K562 (cell line): ENCODE results near the gene IGF2BP3. TPM values are rescaled to one million over a fixed set of nuclear protein-coding genes. Genes with fewer than 3 reads are reported as not detected.

Experiments used
- ARID3A ChIP-seq: IDR thresholded peaks from 2 replicates; pipeline ENCODE4 v1.6.1; 2012; ENCODE audit warnings: low read depth, low read length, improper control_type of control experiment, borderline replicate concordance
- ATF1 ChIP-seq, 2 experiments: fragments of 450-650 bp in 1 of 2; IDR thresholded peaks; 2 replicates each; pipeline ENCODE4 v1.6.1; 2016; ENCODE audit warnings: missing compliant biosample characterization in 1 of 2, missing genetic modification characterization in 1 of 2
- BRD4 ChIP-seq: fragments of 200-600 bp; sonication (generic); IDR thresholded peaks from 2 replicates; pipeline ENCODE4 v1.6.1; 2017; ENCODE audit warnings: inconsistent platforms
- CTBP1 ChIP-seq: fragments of 450-650 bp; IDR thresholded peaks from 2 replicates; pipeline ENCODE4 v1.6.1; 2016; ENCODE audit warnings: borderline replicate concordance
- DMBX1 ChIP-seq: fragments of 250-450 bp; sonication (Bioruptor Pico); IDR thresholded peaks from 2 replicates; pipeline ENCODE4 v1.8.0; 2022; ENCODE audit warnings: inconsistent platforms, mild to moderate bottlenecking, moderate library complexity, borderline replicate concordance
- EGR1 ChIP-seq: fragments of 450-650 bp; conservative IDR thresholded peaks from 2 replicates; pipeline ENCODE4 v1.6.1; 2017; ENCODE audit warnings: mild to moderate bottlenecking
- ELF4 ChIP-seq: fragments of 450-650 bp; formaldehyde crosslinking; IDR thresholded peaks from 2 replicates; pipeline ENCODE4 v1.4.0; 2022; ENCODE audit warnings: missing genetic modification characterization
- FOXJ2 ChIP-seq: fragments of 200-800 bp; sonication (Bioruptor generic); IDR thresholded peaks from 2 replicates; pipeline ENCODE4 v1.6.1; 2016; ENCODE audit warnings: missing genetic modification characterization, missing compliant biosample characterization
- HCFC1 ChIP-seq: IDR thresholded peaks from 2 replicates; pipeline ENCODE4 v1.6.1; 2012; ENCODE audit warnings: low read depth, low read length, improper control_type of control experiment
- IRF9 ChIP-seq: fragments of 450-650 bp; IDR thresholded peaks from 2 replicates; pipeline ENCODE4 v1.6.1; 2016; ENCODE audit warnings: missing biosample characterization, missing genetic modification characterization
- KLF1 ChIP-seq: fragments of 450-650 bp; IDR thresholded peaks from 2 replicates; pipeline ENCODE4 v1.6.1; 2016; ENCODE audit warnings: missing genetic modification characterization, missing compliant biosample characterization
- PBX2 ChIP-seq, 2 experiments: IDR thresholded peaks in 1 of 2; conservative IDR thresholded peaks in 1 of 2; 2 replicates each; pipeline ENCODE4 v1.6.1; 2016; ENCODE audit warnings: low read depth in 2 of 2, mild to moderate bottlenecking in 1 of 2, missing compliant biosample characterization in 1 of 2, missing genetic modification characterization in 1 of 2, moderate library complexity in 1 of 2
- PRDM10 ChIP-seq: fragments of 450-650 bp; IDR thresholded peaks from 2 replicates; pipeline ENCODE4 v1.6.1; 2018; ENCODE audit not compliant: partially characterized antibody
- RBM22 ChIP-seq: fragments of 200-400 bp; formaldehyde crosslinking; IDR thresholded peaks from 2 replicates; pipeline ENCODE4 v1.6.1; 2018; ENCODE audit warnings: low read length, low read depth; ENCODE audit not compliant: poor library complexity, severe bottlenecking
- RCOR1 ChIP-seq, 2 experiments: IDR thresholded peaks; 2 replicates each; pipeline ENCODE4 v1.6.1; 2012; ENCODE audit warnings: low read depth in 2 of 2, low read length in 2 of 2, borderline replicate concordance in 1 of 2, improper control_type of control experiment in 1 of 2
- SOX6 ChIP-seq: fragments of 450-650 bp; IDR thresholded peaks from 2 replicates; pipeline ENCODE4 v1.6.1; 2014; ENCODE audit warnings: mild to moderate bottlenecking
- TAF9B ChIP-seq: fragments of 450-650 bp; IDR thresholded peaks from 2 replicates; pipeline ENCODE4 v1.6.1; 2018; ENCODE audit warnings: mild to moderate bottlenecking; ENCODE audit not compliant: partially characterized antibody
- TBL1XR1 ChIP-seq, 2 experiments: IDR thresholded peaks; 2 replicates each; pipeline ENCODE4 v1.6.1; 2012; ENCODE audit warnings: improper control_type of control experiment in 2 of 2, low read length in 2 of 2, mild to moderate bottlenecking in 1 of 2
- TSC22D4 ChIP-seq: fragments of 450-650 bp; IDR thresholded peaks from 2 replicates; pipeline ENCODE4 v1.6.1; 2016; ENCODE audit warnings: missing genetic modification characterization, missing biosample characterization, control low read depth
- polyA plus RNA-seq, 8 experiments: library from polyadenylated mRNA; depleted of rRNA in 4 of 8; stranded (reverse) in 5 of 8; unstranded in 3 of 8; fragments of >200 nt; fragmentation: Nextera tagmentation in 2 of 8; fragmentation: Illumina TruSeq in 1 of 8; extraction: Ambion mirVana in 2 of 8; extraction: Trizol in 1 of 8; gene quantifications; 2 replicates each; pipeline versions ENCODE4 v1.2.1 to v1.2.3, GENCODE V29; 2011 to 2014; ENCODE audit warnings: inconsistent platforms in 1 of 8, missing spikeins in 1 of 8
- total RNA-seq, 7 experiments: library from RNA; depleted of rRNA in 6 of 7; stranded (reverse); fragments of >200 nt in 6 of 7; fragmentation: Illumina TruSeq in 2 of 7; extraction: Trizol in 2 of 7; gene quantifications; 2 replicates each; pipeline versions ENCODE4 v1.2.1 to v1.2.3, GENCODE V29; 2011 to 2021; ENCODE audit warnings: low replicate concordance in 1 of 7

The IGF2BP3 gene
- total and polyA plus RNA-seq, 9 of the 15 experiments (the other 6 are each of a cell fraction or from before 2014, with no cell fraction given): 8.4 to 88.1 (median 61.2) TPM

GRCh38 chr7:23431702-23432199 is 38.5 kb downstream of the IGF2BP3 start (continued):
- TF ChIP-seq BRD4: no peak
- TF ChIP-seq HCFC1: 0 out of 2 replicates have a peak, but pooled peaks have one; percentile 21
- TF ChIP-seq KLF1: 0 out of 2 replicates have a peak, but pooled peaks have one; percentile 36
- TF ChIP-seq RCOR1 (IDR thresholded peaks at IDR 0.05; ENCODE audit: borderline replicate concordance in 1 of 2, low read depth in 2 of 2, low read length in 2 of 2): 0 out of 4 replicates have a peak, but pooled peaks of 1 of the 2 experiments have one; percentile 12
- TF ChIP-seq PBX2 (CRISPR knock-in tag; IDR thresholded peaks at IDR 0.05; ENCODE audit: low read depth): no peak
- 0 out of 2 replicates have a peak, but pooled peaks have one; percentile 7 for TF ChIP-seq PBX2 (tag; conservative IDR thresholded peaks at IDR 0.05; ENCODE audit: low read depth)
- no peak for TF ChIP-seq CTBP1
- peak in 1 of 2 experiments; percentile 38; a peak in 1 of 4 replicates for TF ChIP-seq TBL1XR1 (IDR thresholded peaks at IDR 0.05; ENCODE audit: low read length in 2 of 2)
- no peak for TF ChIP-seq TSC22D4 (tag)
- TF ChIP-seq DMBX1 (CRISPR knock-in tag): no peak
- no peak for TF ChIP-seq IRF9 (tag)
- TF ChIP-seq EGR1: peak; percentile 73
- no peak for TF ChIP-seq ATF1 (CRISPR knock-in tag; IDR thresholded peaks at IDR 0.05)
- TF ChIP-seq ATF1 (tag; IDR thresholded peaks at IDR 0.05): peak; percentile 33; the same call in 1 of the 2 replicates
- peak; percentile 7 for TF ChIP-seq TAF9B
- peak; percentile 68; the same call in 1 of the 2 replicates for TF ChIP-seq FOXJ2 (tag)
- no peak for TF ChIP-seq PRDM10
- TF ChIP-seq SOX6: peak; percentile 26; the same call in 1 of the 2 replicates
- no peak for TF ChIP-seq ELF4 (CRISPR knock-in tag)
- TF ChIP-seq RBM22: no peak
- peak; percentile 37; the same call in 1 of the 2 replicates for TF ChIP-seq ARID3A
